Right atrium auricular region (tissue), 2 donors: ENCODE data around the gene PHB1. TPM values are rescaled to one million over a fixed set of nuclear protein-coding genes. Genes with fewer than 3 reads are reported as not detected.

Experiments
- DNase-seq: peaks from one replicate; pipeline ENCODE4 v3.0.0-alpha.2; 2019; ENCODE audit warnings: low spot score
- H3K27ac ChIP-seq, 2 donors: fragments of 200-600 bp; sonication (generic); 1 replicate in 1 of 2; 2 replicates in 1 of 2; pipeline ENCODE4 v1.5.1; 2016 to 2019
- H3K27me3 ChIP-seq, 2 donors: fragments of 200-600 bp; sonication (generic); one replicate each; pipeline versions ENCODE4 v1.5.1 to v1.6.0; 2017 to 2019
- H3K36me3 ChIP-seq: fragments of 200-600 bp; sonication (generic); one replicate; pipeline ENCODE4 v1.5.1; 2016
- H3K4me1 ChIP-seq, 2 donors: fragments of 200-600 bp; sonication (generic); one replicate each; pipeline versions ENCODE4 v1.5.1 to v1.6.0; 2017 to 2019
- H3K4me3 ChIP-seq, 2 donors: fragments of 200-600 bp; sonication (generic); 1 replicate in 1 of 2; 2 replicates in 1 of 2; pipeline ENCODE4 v1.5.1; 2017 to 2019; ENCODE audit warnings: mild to moderate bottlenecking in 1 of 2, moderate library complexity in 1 of 2
- H3K9me3 ChIP-seq, 2 donors: fragments of 200-600 bp; sonication (generic); one replicate each; pipeline ENCODE4 v1.5.1; 2019
- CTCF ChIP-seq, 2 donors: fragments of 200-600 bp; sonication (generic); IDR thresholded peaks; one replicate each; pipeline ENCODE4 v1.5.1; 2019; ENCODE audit warnings: antibody characterized with exemption in 2 of 2
- total RNA-seq, 2 donors: library from RNA; depleted of rRNA; stranded (reverse); fragments of >200 nt; gene quantifications; one replicate each; pipeline ENCODE4 v1.1.0, GENCODE V29; 2016

Gene PHB1
- total RNA-seq, 2 donors from 2014 or later: 108 to 123 TPM

GRCh38 chr17:49381793-49382192, 32.9 kb downstream of the PHB1 start:
- no peak for TF ChIP-seq CTCF (IDR thresholded peaks at IDR 0.05)
- DNase-seq: no peak
- Histone ChIP-seq H3K27me3 (no peaks in the 10 kb centered on the region), H3K4me1 (no peaks in the 10 kb centered on the region), H3K9me3 (no peaks in the 10 kb centered on the region), H3K27ac (no peak overlapping the region), H3K36me3 (no peaks in the 10 kb centered on the region), H3K4me3 (no peak overlapping the region)

- TF ChIP-seq CTCF (IDR thresholded peaks at IDR 0.05): no peak
- no peak for DNase-seq
- H3K27ac ChIP-seq: no peak overlapping the region
- H3K36me3 ChIP-seq: no peaks in the 10 kb centered on the region
- H3K4me3 ChIP-seq: no peak overlapping the region
- no peaks in the 10 kb centered on the region for H3K4me1 ChIP-seq
- H3K27me3 ChIP-seq: no peaks in the 10 kb centered on the region
- H3K9me3 ChIP-seq: no peaks in the 10 kb centered on the region
Observed at GRCh38 chr17:49381033-49381432, 33.6 kb downstream of the PHB1 start.

GRCh38 chr17:49379926-49380325, 34.8 kb downstream of the PHB1 start:
- Histone ChIP-seq H3K4me1 (no peaks in the 10 kb centered on the region), H3K4me3 (no peak overlapping the region), H3K9me3 (no peaks in the 10 kb centered on the region), H3K27me3 (no peaks in the 10 kb centered on the region), H3K27ac (no peak overlapping the region), H3K36me3 (no peaks in the 10 kb centered on the region)
- no peak for TF ChIP-seq CTCF (IDR thresholded peaks at IDR 0.05)
- no peak for DNase-seq

GRCh38 chr17:49378311-49378710, 36.4 kb downstream of the PHB1 start:
- Histone ChIP-seq H3K27me3 (no peaks in the 10 kb centered on the region), H3K4me3 (no peak overlapping the region), H3K36me3 (no peaks in the 10 kb centered on the region), H3K4me1 (no peaks in the 10 kb centered on the region), H3K27ac (no peak overlapping the region), H3K9me3 (no peaks in the 10 kb centered on the region)
- DNase-seq: no peak
- TF ChIP-seq CTCF (IDR thresholded peaks at IDR 0.05): no peak

GRCh38 chr17:49375544-49375943, 39.1 kb downstream of the PHB1 start:
- Histone ChIP-seq H3K27me3 (no peaks in the 10 kb centered on the region), H3K4me1 (no peaks in the 10 kb centered on the region), H3K27ac (no peak overlapping the region), H3K36me3 (no peaks in the 10 kb centered on the region), H3K9me3 (no peaks in the 10 kb centered on the region), H3K4me3 (no peak overlapping the region)
- DNase-seq: no peak
- no peak for TF ChIP-seq CTCF (IDR thresholded peaks at IDR 0.05)

- Histone ChIP-seq H3K27ac (no peak overlapping the region), H3K4me3 (no peak overlapping the region), H3K36me3 (no peaks in the 10 kb centered on the region), H3K4me1 (no peaks in the 10 kb centered on the region), H3K9me3 (no peaks in the 10 kb centered on the region), H3K27me3 (no peaks in the 10 kb centered on the region)
- no peak for TF ChIP-seq CTCF (IDR thresholded peaks at IDR 0.05)
- no peak for DNase-seq
Observed at GRCh38 chr17:49373115-49373514, 41.6 kb downstream of the PHB1 start.
